Lower lobe of right lung (tissue), 2 donors: ENCODE data around the gene ZNF408. TPM values are rescaled to one million over a fixed set of nuclear protein-coding genes. Genes with fewer than 3 reads are reported as not detected.
"Not testable (repeated sequence)": the region's sequence is repeated elsewhere in the genome, so short reads cannot be mapped to it uniquely, and the experiment has no call there.

Experiments used
- ATAC-seq, 2 donors: fragments of 200-7000 bp; cut with Tn5 transposase; one replicate each; pipeline ENCODE4 v1.9.1; 2020 to 2022; ENCODE audit warnings: mild to moderate bottlenecking in 2 of 2, moderate library complexity in 2 of 2
- DNase-seq: peaks from one replicate; pipeline ENCODE4 v3.0.0-alpha.2; 2020
- H3K27ac ChIP-seq: fragments of 200-600 bp; one replicate; pipeline ENCODE4 v1.8.0; 2022
- H3K27me3 ChIP-seq: fragments of 200-600 bp; one replicate; pipeline ENCODE4 v1.8.0; 2022; ENCODE audit warnings: low read depth
- H3K36me3 ChIP-seq: fragments of 200-600 bp; one replicate; pipeline ENCODE4 v1.8.0; 2022; ENCODE audit warnings: mild to moderate bottlenecking
- H3K4me1 ChIP-seq: fragments of 200-600 bp; one replicate; pipeline ENCODE4 v1.8.0; 2022
- H3K4me3 ChIP-seq: fragments of 200-600 bp; one replicate; pipeline ENCODE4 v1.8.0; 2022; ENCODE audit warnings: mild to moderate bottlenecking
- H3K9me3 ChIP-seq: fragments of 200-600 bp; one replicate; pipeline ENCODE4 v1.8.0; 2022
- CTCF ChIP-seq: fragments of 200-600 bp; IDR thresholded peaks from one replicate; pipeline ENCODE4 v1.8.0; 2022; ENCODE audit warnings: antibody characterized with exemption, mild to moderate bottlenecking
- intact Hi-C: fragments of 100-400 bp; cut with DNase I; formaldehyde crosslinking; loops from one replicate; pipeline ENCODE4 v1.11.0; 2022
- total RNA-seq: library from RNA; stranded (reverse); fragmentation: NEBNext Ultra II Directional; extraction: Animal tissue kit (Norgen Biotek cat#: 25700); gene quantifications from one replicate; pipeline ENCODE4 v1.2.1, GENCODE V29; 2021
- donor health status: DM: no; HTN: yes; CAD: no; lungs with severe emphysema.

The ZNF408 gene
- total RNA-seq, 1 donor from 2014 or later, result 8.6 TPM

GRCh38 chr11:46666516-46666915 is 34.3 kb upstream of the ZNF408 start:
- Histone ChIP-seq H3K9me3 (no peaks in the 10 kb centered on the region), H3K27ac (no peak overlapping the region), H3K27me3 (no peaks in the 10 kb centered on the region), H3K36me3 (peaks cover 99% of the 10 kb centered on the region), H3K4me1 (peaks cover 8% of the 10 kb centered on the region), H3K4me3 (no peak overlapping the region)
- TF ChIP-seq CTCF, result no peak
- no peak for ATAC-seq
- no peak for DNase-seq
- intact Hi-C loops, result no loop called here

GRCh38 chr11:46667043-46667481 is 33.8 kb upstream of the ZNF408 start:
- intact Hi-C loops, result no loop called here
- Histone ChIP-seq H3K4me1 (peaks cover 13% of the 10 kb centered on the region), H3K4me3 (no peak overlapping the region), H3K9me3 (no peaks in the 10 kb centered on the region), H3K27ac (no peak overlapping the region), H3K36me3 (peaks cover 100% of the 10 kb centered on the region), H3K27me3 (no peaks in the 10 kb centered on the region)
- ATAC-seq (no peak), DNase-seq (no peak)
- no peak for TF ChIP-seq CTCF

- Histone ChIP-seq H3K4me1 (peaks cover 16% of the 10 kb centered on the region), H3K27ac (no peak overlapping the region), H3K36me3 (peaks cover 100% of the 10 kb centered on the region), H3K4me3 (no peak overlapping the region), H3K9me3 (no peaks in the 10 kb centered on the region), H3K27me3 (no peaks in the 10 kb centered on the region)
- intact Hi-C loops, result no loop called here
- DNase-seq (no peak), ATAC-seq (no peak)
- no peak for TF ChIP-seq CTCF
Observed at GRCh38 chr11:46668480-46669085, 32.2 kb upstream of the ZNF408 start.

GRCh38 chr11:46669711-46670139 is 31.1 kb upstream of the ZNF408 start:
- ATAC-seq (peak in 1 of 2 donors; percentile 30), DNase-seq (no peak)
- Histone ChIP-seq H3K27me3 (no peaks in the 10 kb centered on the region), H3K4me3 (no peak overlapping the region), H3K27ac (peak overlapping the region; percentile 19), H3K4me1 (peaks cover 27% of the 10 kb centered on the region), H3K36me3 (peaks cover 92% of the 10 kb centered on the region), H3K9me3 (no peaks in the 10 kb centered on the region)
- peak; percentile 23 for TF ChIP-seq CTCF
- intact Hi-C loops, result no loop called here

GRCh38 chr11:46670521-46670920 is 30.3 kb upstream of the ZNF408 start:
- H3K27ac ChIP-seq, result peak overlapping the region; percentile 19
- not testable (repeated sequence) for DNase-seq

GRCh38 chr11:46671958-46672315 is 28.9 kb upstream of the ZNF408 start:
- H3K27ac ChIP-seq, result peak overlapping the region; percentile 48
- no peak for TF ChIP-seq CTCF
- ATAC-seq, result no peak

More at GRCh38 chr11:46670521-46670920, 30.3 kb upstream of the ZNF408 start:
- peaks cover 35% of the 10 kb centered on the region for H3K4me1 ChIP-seq
- H3K4me3 ChIP-seq, intact Hi-C loops, H3K9me3 ChIP-seq, ATAC-seq, H3K27me3 ChIP-seq: not testable (repeated sequence)
- H3K36me3 ChIP-seq, result peaks cover 84% of the 10 kb centered on the region

More at GRCh38 chr11:46671958-46672315, 28.9 kb upstream of the ZNF408 start:
- no peak overlapping the region for H3K4me3 ChIP-seq
- DNase-seq, result no peak
- H3K27me3 ChIP-seq, result no peaks in the 10 kb centered on the region
- H3K36me3 ChIP-seq, result peaks cover 77% of the 10 kb centered on the region
- peaks cover 49% of the 10 kb centered on the region for H3K4me1 ChIP-seq
- intact Hi-C loops, result no loop called here
- no peaks in the 10 kb centered on the region for H3K9me3 ChIP-seq
